Neural progenitor cell (in vitro differentiated cells): Measurements from ENCODE around the gene DQX1.

Experiments used
- CTCF ChIP-seq: fragments of 200-600 bp; sonication (generic); IDR thresholded peaks from 2 replicates; pipeline ENCODE4 v1.5.1; 2017; ENCODE audit warnings: antibody characterized with exemption, mild to moderate bottlenecking
- EZH2 ChIP-seq: fragments of 200-600 bp; sonication (generic); IDR thresholded peaks from 2 replicates; pipeline ENCODE4 v1.6.1; 2017; ENCODE audit warnings: antibody characterized with exemption, mild to moderate bottlenecking, moderate library complexity
- EZH2phosphoT487 ChIP-seq: fragments of 200-600 bp; sonication (generic); IDR thresholded peaks from 2 replicates; pipeline ENCODE4 v1.6.1; 2017; ENCODE audit warnings: antibody characterized with exemption

GRCh38 chr2:74501335-74502071 lies 24.5 kb downstream of the DQX1 start:
- TF ChIP-seq CTCF (no peak), EZH2 (no peak), EZH2phosphoT487 (no peak)
